ENCODE measurements around the gene RIBC2.

The RIBC2 gene

DNA sequence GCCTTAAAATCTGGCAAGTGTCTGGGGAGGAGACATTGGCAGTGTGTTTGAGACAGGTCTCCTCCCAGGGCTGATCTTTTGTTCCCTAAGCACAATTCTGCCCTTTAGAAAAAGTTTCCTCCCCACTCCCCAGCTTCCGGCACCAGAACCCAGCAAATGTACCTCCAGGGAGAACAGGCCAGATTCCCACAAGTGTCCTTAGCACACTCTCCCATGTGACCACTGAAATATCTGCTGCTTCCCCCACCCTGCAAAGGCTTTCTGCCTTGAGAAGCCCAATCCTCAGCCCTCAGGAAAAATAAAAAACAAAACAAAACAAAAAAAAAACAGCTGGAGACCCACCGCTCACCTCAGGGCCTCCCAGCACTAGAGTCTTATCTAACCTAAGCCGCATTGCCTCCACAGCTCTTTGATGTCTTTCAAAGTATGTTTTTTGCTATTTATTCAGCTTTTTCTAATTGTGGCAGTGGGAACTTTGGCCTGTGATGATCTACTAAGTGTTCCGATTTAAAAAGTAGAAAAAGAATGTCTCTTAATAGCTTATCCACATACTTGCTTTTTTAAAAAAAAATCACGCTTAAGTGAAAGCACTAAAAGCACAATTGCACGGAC is 60.2 kb downstream of the RIBC2 start:
- TF ChIP-seq GLIS3 (CRISPR knock-in tag; IDR thresholded peaks at IDR 0.05) = no peak
- TF ChIP-seq ZNF70 (CRISPR knock-in tag; IDR thresholded peaks at IDR 0.05) = no peak
- ATAC-seq = no peak

DNA sequence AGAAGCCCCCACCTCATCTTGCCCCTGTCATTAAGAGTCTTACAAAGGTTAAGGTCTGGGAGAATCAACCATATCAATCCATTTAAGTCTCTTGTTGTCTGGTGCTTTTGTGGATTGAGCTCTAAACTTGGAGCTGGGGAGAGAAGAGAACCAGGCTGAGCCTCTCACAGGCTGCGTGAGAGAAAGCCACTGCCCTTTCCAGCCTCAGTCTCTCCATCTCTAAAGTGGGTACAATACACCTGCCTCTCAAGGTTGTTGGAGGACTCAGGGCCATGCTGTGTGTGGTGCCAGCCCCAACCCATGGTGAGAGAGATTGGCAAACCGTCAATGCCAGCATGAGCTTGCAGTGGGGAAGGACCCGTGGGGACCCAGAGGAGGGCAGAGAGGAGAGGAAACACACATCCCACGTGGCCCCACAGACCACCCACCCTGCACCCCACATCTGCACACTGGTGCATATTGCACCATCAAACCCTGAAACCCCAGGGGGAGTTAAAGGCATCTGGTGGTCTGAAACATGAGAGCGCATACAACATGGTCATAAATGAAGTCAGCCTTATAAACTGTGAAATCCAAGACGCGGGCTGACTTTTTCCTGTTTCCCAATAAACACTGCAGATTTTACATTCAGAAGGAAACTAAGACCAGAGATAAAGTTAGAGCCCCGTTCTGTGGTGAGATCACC is 61.7 kb downstream of the RIBC2 start:
- no peak for ATAC-seq
- TF ChIP-seq TCF4 (CRISPR knock-in tag; IDR thresholded peaks at IDR 0.05; ENCODE audit: borderline replicate concordance) (no peak), ZC3H10 (CRISPR knock-in tag; IDR thresholded peaks at IDR 0.05) (no peak), SNAI2 (CRISPR knock-in tag; IDR thresholded peaks at IDR 0.05) (no peak), ISL1 (CRISPR knock-in tag; IDR thresholded peaks at IDR 0.05) (no peak), ZNF8 (CRISPR knock-in tag; IDR thresholded peaks at IDR 0.05) (no peak), ZNF70 (CRISPR knock-in tag; IDR thresholded peaks at IDR 0.05) (no peak), GLIS3 (CRISPR knock-in tag; IDR thresholded peaks at IDR 0.05) (no peak), ESRRG (CRISPR knock-in tag; IDR thresholded peaks at IDR 0.05) (no peak), ZFP30 (CRISPR knock-in tag; IDR thresholded peaks at IDR 0.05) (no peak), ARNTL (CRISPR knock-in tag; IDR thresholded peaks at IDR 0.05; ENCODE audit: borderline replicate concordance, low read depth) (no peak), ZNF565 (CRISPR knock-in tag; conservative IDR thresholded peaks at IDR 0.05; ENCODE audit: low read depth) (no peak), CSDC2 (CRISPR knock-in tag; IDR thresholded peaks at IDR 0.05) (no peak), RARB (CRISPR knock-in tag; IDR thresholded peaks at IDR 0.05) (no peak), PPARA (CRISPR knock-in tag; IDR thresholded peaks at IDR 0.05; ENCODE audit: borderline replicate concordance) (no peak)
- TF ChIP-seq, protein P1, sequence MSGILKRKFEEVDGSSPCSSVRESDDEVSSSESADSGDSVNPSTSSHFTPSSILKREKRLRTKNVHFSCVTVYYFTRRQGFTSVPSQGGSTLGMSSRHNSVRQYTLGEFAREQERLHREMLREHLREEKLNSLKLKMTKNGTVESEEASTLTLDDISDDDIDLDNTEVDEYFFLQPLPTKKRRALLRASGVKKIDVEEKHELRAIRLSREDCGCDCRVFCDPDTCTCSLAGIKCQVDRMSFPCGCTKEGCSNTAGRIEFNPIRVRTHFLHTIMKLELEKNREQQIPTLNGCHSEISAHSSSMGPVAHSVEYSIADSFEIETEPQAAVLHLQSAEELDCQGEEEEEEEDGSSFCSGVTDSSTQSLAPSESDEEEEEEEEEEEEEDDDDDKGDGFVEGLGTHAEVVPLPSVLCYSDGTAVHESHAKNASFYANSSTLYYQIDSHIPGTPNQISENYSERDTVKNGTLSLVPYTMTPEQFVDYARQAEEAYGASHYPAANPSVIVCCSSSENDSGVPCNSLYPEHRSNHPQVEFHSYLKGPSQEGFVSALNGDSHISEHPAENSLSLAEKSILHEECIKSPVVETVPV (CRISPR knock-in tag; IDR thresholded peaks at IDR 0.05) = no peak
- TF ChIP-seq, protein P2, sequence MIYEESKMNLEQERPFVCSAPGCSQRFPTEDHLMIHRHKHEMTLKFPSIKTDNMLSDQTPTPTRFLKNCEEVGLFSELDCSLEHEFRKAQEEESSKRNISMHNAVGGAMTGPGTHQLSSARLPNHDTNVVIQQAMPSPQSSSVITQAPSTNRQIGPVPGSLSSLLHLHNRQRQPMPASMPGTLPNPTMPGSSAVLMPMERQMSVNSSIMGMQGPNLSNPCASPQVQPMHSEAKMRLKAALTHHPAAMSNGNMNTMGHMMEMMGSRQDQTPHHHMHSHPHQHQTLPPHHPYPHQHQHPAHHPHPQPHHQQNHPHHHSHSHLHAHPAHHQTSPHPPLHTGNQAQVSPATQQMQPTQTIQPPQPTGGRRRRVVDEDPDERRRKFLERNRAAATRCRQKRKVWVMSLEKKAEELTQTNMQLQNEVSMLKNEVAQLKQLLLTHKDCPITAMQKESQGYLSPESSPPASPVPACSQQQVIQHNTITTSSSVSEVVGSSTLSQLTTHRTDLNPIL (CRISPR knock-in tag; IDR thresholded peaks at IDR 0.05; ENCODE audit: low read depth) = no peak

DNA sequence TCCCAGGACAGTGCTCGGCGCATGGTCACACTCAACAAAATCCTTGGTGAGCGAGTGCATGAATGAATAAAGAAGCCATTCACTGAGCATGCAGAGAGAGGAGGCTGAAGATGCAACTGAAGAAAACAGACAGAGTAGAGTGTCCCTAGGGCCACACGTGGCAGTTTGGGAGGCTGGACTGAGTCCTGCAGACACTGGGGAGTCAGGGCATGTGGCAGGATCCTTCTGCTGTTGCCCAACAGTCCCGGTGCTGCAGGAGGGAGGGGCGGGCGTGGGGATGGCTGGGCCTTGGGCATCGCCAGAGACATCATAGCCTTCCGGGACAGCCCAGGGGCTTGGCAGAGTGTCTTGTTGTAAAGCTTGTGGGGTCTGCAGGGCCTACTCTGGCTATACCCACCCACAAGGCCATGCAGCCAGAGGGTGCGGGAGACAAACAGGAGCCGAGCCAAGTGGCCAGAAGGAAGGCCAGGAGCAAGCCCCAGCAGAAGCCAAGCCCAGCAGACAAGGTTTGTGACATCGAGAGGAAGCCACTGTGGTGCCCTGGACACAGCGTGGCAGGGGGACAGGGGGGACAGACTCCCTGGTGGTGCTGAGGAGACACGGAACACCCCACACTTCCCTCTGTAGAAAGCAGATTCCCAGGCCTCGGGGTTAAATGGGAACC is 62.5 kb downstream of the RIBC2 start:
- ATAC-seq = no peak
- TF ChIP-seq, protein P3, sequence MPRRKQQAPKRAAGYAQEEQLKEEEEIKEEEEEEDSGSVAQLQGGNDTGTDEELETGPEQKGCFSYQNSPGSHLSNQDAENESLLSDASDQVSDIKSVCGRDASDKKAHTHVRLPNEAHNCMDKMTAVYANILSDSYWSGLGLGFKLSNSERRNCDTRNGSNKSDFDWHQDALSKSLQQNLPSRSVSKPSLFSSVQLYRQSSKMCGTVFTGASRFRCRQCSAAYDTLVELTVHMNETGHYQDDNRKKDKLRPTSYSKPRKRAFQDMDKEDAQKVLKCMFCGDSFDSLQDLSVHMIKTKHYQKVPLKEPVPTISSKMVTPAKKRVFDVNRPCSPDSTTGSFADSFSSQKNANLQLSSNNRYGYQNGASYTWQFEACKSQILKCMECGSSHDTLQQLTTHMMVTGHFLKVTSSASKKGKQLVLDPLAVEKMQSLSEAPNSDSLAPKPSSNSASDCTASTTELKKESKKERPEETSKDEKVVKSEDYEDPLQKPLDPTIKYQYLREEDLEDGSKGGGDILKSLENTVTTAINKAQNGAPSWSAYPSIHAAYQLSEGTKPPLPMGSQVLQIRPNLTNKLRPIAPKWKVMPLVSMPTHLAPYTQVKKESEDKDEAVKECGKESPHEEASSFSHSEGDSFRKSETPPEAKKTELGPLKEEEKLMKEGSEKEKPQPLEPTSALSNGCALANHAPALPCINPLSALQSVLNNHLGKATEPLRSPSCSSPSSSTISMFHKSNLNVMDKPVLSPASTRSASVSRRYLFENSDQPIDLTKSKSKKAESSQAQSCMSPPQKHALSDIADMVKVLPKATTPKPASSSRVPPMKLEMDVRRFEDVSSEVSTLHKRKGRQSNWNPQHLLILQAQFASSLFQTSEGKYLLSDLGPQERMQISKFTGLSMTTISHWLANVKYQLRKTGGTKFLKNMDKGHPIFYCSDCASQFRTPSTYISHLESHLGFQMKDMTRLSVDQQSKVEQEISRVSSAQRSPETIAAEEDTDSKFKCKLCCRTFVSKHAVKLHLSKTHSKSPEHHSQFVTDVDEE (CRISPR knock-in tag; IDR thresholded peaks at IDR 0.05) = no peak
- TF ChIP-seq ZFP30 (CRISPR knock-in tag; IDR thresholded peaks at IDR 0.05) (no peak), ESRRG (CRISPR knock-in tag; IDR thresholded peaks at IDR 0.05) (no peak), PPARA (CRISPR knock-in tag; IDR thresholded peaks at IDR 0.05; ENCODE audit: borderline replicate concordance) (no peak), ISL1 (CRISPR knock-in tag; IDR thresholded peaks at IDR 0.05) (no peak), ARNTL (CRISPR knock-in tag; IDR thresholded peaks at IDR 0.05; ENCODE audit: borderline replicate concordance, low read depth) (no peak), OSR1 (CRISPR knock-in tag; IDR thresholded peaks at IDR 0.05) (no peak), BACH2 (CRISPR knock-in tag; IDR thresholded peaks at IDR 0.05; ENCODE audit: borderline replicate concordance) (no peak), ZNF565 (CRISPR knock-in tag; conservative IDR thresholded peaks at IDR 0.05; ENCODE audit: low read depth) (no peak), CSDC2 (CRISPR knock-in tag; IDR thresholded peaks at IDR 0.05) (no peak), SNAI2 (CRISPR knock-in tag; IDR thresholded peaks at IDR 0.05) (no peak), ZC3H10 (CRISPR knock-in tag; IDR thresholded peaks at IDR 0.05) (no peak)
- TF ChIP-seq, protein P4, sequence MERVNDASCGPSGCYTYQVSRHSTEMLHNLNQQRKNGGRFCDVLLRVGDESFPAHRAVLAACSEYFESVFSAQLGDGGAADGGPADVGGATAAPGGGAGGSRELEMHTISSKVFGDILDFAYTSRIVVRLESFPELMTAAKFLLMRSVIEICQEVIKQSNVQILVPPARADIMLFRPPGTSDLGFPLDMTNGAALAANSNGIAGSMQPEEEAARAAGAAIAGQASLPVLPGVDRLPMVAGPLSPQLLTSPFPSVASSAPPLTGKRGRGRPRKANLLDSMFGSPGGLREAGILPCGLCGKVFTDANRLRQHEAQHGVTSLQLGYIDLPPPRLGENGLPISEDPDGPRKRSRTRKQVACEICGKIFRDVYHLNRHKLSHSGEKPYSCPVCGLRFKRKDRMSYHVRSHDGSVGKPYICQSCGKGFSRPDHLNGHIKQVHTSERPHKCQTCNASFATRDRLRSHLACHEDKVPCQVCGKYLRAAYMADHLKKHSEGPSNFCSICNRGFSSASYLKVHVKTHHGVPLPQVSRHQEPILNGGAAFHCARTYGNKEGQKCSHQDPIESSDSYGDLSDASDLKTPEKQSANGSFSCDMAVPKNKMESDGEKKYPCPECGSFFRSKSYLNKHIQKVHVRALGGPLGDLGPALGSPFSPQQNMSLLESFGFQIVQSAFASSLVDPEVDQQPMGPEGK (CRISPR knock-in tag; IDR thresholded peaks at IDR 0.05; ENCODE audit: borderline replicate concordance) = no peak
- TF ChIP-seq, protein P2 (CRISPR knock-in tag; IDR thresholded peaks at IDR 0.05; ENCODE audit: low read depth) = no peak
